LNCaP clone FGC (cell line): Measurements from ENCODE around the gene SMARCB1.

Experiments used
- DNase-seq: peaks from one replicate; pipeline ENCODE4 v3.0.0-alpha.2; 2011; ENCODE audit warnings: low read depth
- H3K4me3 ChIP-seq: 2 replicates; pipeline ENCODE4 v1.5.1; 2011; ENCODE audit warnings: mild to moderate bottlenecking, low read depth, low read length, control low read depth
- TF ChIP-seq, protein P1 (sequence below): IDR thresholded peaks from 2 replicates; pipeline ENCODE4 v1.5.1; 2012; ENCODE audit warnings: mild to moderate bottlenecking; ENCODE audit not compliant: control insufficient read depth, insufficient read depth; ENCODE audit errors: extremely low read depth

The SMARCB1 gene

GRCh38 chr22:23815541-23816155 lies 28.9 kb downstream of the SMARCB1 start:
- DNase-seq: no peak
- H3K4me3 ChIP-seq: no peak overlapping the region
- TF ChIP-seq, protein P1, sequence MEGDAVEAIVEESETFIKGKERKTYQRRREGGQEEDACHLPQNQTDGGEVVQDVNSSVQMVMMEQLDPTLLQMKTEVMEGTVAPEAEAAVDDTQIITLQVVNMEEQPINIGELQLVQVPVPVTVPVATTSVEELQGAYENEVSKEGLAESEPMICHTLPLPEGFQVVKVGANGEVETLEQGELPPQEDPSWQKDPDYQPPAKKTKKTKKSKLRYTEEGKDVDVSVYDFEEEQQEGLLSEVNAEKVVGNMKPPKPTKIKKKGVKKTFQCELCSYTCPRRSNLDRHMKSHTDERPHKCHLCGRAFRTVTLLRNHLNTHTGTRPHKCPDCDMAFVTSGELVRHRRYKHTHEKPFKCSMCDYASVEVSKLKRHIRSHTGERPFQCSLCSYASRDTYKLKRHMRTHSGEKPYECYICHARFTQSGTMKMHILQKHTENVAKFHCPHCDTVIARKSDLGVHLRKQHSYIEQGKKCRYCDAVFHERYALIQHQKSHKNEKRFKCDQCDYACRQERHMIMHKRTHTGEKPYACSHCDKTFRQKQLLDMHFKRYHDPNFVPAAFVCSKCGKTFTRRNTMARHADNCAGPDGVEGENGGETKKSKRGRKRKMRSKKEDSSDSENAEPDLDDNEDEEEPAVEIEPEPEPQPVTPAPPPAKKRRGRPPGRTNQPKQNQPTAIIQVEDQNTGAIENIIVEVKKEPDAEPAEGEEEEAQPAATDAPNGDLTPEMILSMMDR: no peak

GRCh38 chr22:23816156-23816976 lies 29.6 kb downstream of the SMARCB1 start:
- H3K4me3 ChIP-seq: no peak overlapping the region
- TF ChIP-seq, protein P1: no peak
- no peak for DNase-seq

GRCh38 chr22:23817146-23817545 lies 30.4 kb downstream of the SMARCB1 start:
- DNase-seq: no peak
- TF ChIP-seq, protein P1: no peak
- no peak overlapping the region for H3K4me3 ChIP-seq

GRCh38 chr22:23818541-23818940 lies 31.8 kb downstream of the SMARCB1 start:
- TF ChIP-seq, protein P1: no peak
- no peak for DNase-seq

GRCh38 chr22:23820748-23821211 lies 34.0 kb downstream of the SMARCB1 start:
- no peak overlapping the region for H3K4me3 ChIP-seq
- TF ChIP-seq, protein P1: no peak
- no peak for DNase-seq

More at GRCh38 chr22:23818541-23818940, 31.8 kb downstream of the SMARCB1 start:
- H3K4me3 ChIP-seq: no peak overlapping the region

GRCh38 chr22:23822101-23822671 lies 35.4 kb downstream of the SMARCB1 start:
- H3K4me3 ChIP-seq: no peak overlapping the region
- no peak for DNase-seq
- TF ChIP-seq, protein P1: no peak
